OCI-LY1 (cell line): Measurements from ENCODE around the gene KRT78.

Experiments
- CTCF ChIP-seq: fragments of 200-600 bp; sonication (generic), shearing (Covaris generic); IDR thresholded peaks from 2 replicates; pipeline ENCODE4 v1.5.1; 2017; ENCODE audit warnings: mild to moderate bottlenecking, antibody characterized with exemption, low read length, moderate library complexity, mixed read lengths
- EZH2 ChIP-seq: fragments of 200-600 bp; sonication (generic), shearing (Covaris generic); IDR thresholded peaks from 2 replicates; pipeline ENCODE4 v1.8.0; 2017; ENCODE audit warnings: borderline replicate concordance, mixed run types, mild to moderate bottlenecking, antibody characterized with exemption, low read length, moderate library complexity, mixed read lengths

- TF ChIP-seq CTCF (no peak), EZH2 (no peak)
These were observed 30.4 kb downstream of the KRT78 start for GRCh38 chr12:52818388-52818787.
